HL-60 (cell line): ENCODE measurements around the gene GFRA1.

ENCODE experiments used
- CTCF ChIP-seq: IDR thresholded peaks from one replicate; pipeline ENCODE4 v1.5.1; 2011; ENCODE audit warnings: low read length, control low read depth, inconsistent platforms; ENCODE audit not compliant: insufficient read depth
- GABPA ChIP-seq: IDR thresholded peaks from 2 replicates; pipeline ENCODE4 v1.6.1; 2012; ENCODE audit warnings: low read depth
- POLR2AphosphoS5 ChIP-seq: IDR thresholded peaks from 2 replicates; pipeline ENCODE4 v1.6.1; 2012; ENCODE audit warnings: low read depth
- REST ChIP-seq: IDR thresholded peaks from 2 replicates; pipeline ENCODE4 v1.6.1; 2012; ENCODE audit warnings: low read depth; ENCODE audit not compliant: insufficient replicate concordance
- SPI1 ChIP-seq: IDR thresholded peaks from 2 replicates; pipeline ENCODE4 v1.6.1; 2012; ENCODE audit warnings: low read depth, mild to moderate bottlenecking, borderline replicate concordance

- TF ChIP-seq CTCF (no peak), POLR2AphosphoS5 (no peak), REST (no peak), GABPA (no peak), SPI1 (no peak)
Measured at GRCh38 chr10:116269619-116270018, 3.4 kb downstream of the GFRA1 start.
